HEK293 (cell line): ENCODE data around the gene AXIN1.

Experiments
- CTCF ChIA-PET: fragments of 350-600 bp; formaldehyde crosslinking; extraction: SDS; loops from one replicate; lab custom pipeline; 2021; ENCODE audit warnings: antibody characterized with exemption; lab: Yijun Ruan, JAX
- POLR2A ChIA-PET: fragments of 300-600 bp; formaldehyde crosslinking; extraction: SDS; loops from one replicate; lab custom pipeline; 2020; ENCODE audit warnings: antibody characterized with exemption, inconsistent platforms; lab: Yijun Ruan, JAX
- H3K27ac ChIP-seq: fragments of 200-500 bp; sonication (Bioruptor generic); 2 replicates; pipeline ENCODE4 v1.5.1; 2014; ENCODE audit warnings: low read depth, low read length, control low read depth, inconsistent platforms; ENCODE audit errors: extremely low read depth
- H3K36me3 ChIP-seq, 2 experiments: fragments of 200-500 bp in 1 of 2; sonication (Bioruptor generic) in 1 of 2; 1 replicate in 1 of 2; 2 replicates in 1 of 2; pipeline ENCODE4 v1.5.1; 2014 to 2017; ENCODE audit warnings: inconsistent platforms in 2 of 2, low read length in 2 of 2; ENCODE audit not compliant: control insufficient read depth in 2 of 2, insufficient read depth in 1 of 2
- H3K4me1 ChIP-seq: fragments of 200-500 bp; sonication (Bioruptor generic); 2 replicates; pipeline ENCODE4 v1.5.1; 2014; ENCODE audit warnings: mild to moderate bottlenecking, low read length, inconsistent platforms; ENCODE audit not compliant: control insufficient read depth, insufficient read depth
- H3K4me3 ChIP-seq: 2 replicates; pipeline ENCODE4 v1.5.1; 2011; ENCODE audit warnings: low read depth, mild to moderate bottlenecking, control low read depth, low read length, moderate library complexity
- H3K9me3 ChIP-seq: fragments of 200-500 bp; sonication (Bioruptor generic); 2 replicates; pipeline ENCODE4 v1.5.1; 2014; ENCODE audit warnings: low read depth, low read length, inconsistent platforms; ENCODE audit not compliant: control insufficient read depth, insufficient read depth
- AEBP2 ChIP-seq: fragments of 450-650 bp; formaldehyde crosslinking; IDR thresholded peaks from 2 replicates; pipeline ENCODE4 v1.5.1; 2016; ENCODE audit warnings: missing biosample characterization, missing genetic modification characterization, borderline replicate concordance
- EGR2 ChIP-seq: fragments of 450-650 bp; formaldehyde crosslinking; IDR thresholded peaks from 2 replicates; pipeline ENCODE4 v1.5.1; 2016; ENCODE audit warnings: low read depth, missing biosample characterization, missing genetic modification characterization
- KLF17 ChIP-seq: fragments of 450-650 bp; formaldehyde crosslinking; IDR thresholded peaks from 2 replicates; pipeline ENCODE4 v1.5.1; 2016; ENCODE audit warnings: missing biosample characterization, missing genetic modification characterization
- SCRT1 ChIP-seq: fragments of 450-650 bp; formaldehyde crosslinking; IDR thresholded peaks from 2 replicates; pipeline ENCODE4 v1.5.1; 2016; ENCODE audit warnings: missing biosample characterization, missing genetic modification characterization, borderline replicate concordance
- ZFHX2 ChIP-seq: fragments of 450-650 bp; formaldehyde crosslinking; conservative IDR thresholded peaks from 2 replicates; pipeline ENCODE4 v1.5.1; 2016; ENCODE audit warnings: missing biosample characterization, missing genetic modification characterization
- ZFP69B ChIP-seq: fragments of 450-650 bp; formaldehyde crosslinking; IDR thresholded peaks from 2 replicates; pipeline ENCODE4 v1.5.1; 2016; ENCODE audit warnings: missing biosample characterization, missing genetic modification characterization
- ZNF148 ChIP-seq: fragments of 450-650 bp; formaldehyde crosslinking; IDR thresholded peaks from 2 replicates; pipeline ENCODE4 v1.5.0; 2017; ENCODE audit warnings: missing biosample characterization, missing genetic modification characterization, borderline replicate concordance
- ZNF202 ChIP-seq: fragments of 450-650 bp; formaldehyde crosslinking; IDR thresholded peaks from 2 replicates; pipeline ENCODE4 v1.5.1; 2016; ENCODE audit warnings: missing biosample characterization, missing genetic modification characterization, borderline replicate concordance
- ZNF366 ChIP-seq: fragments of 450-650 bp; formaldehyde crosslinking; conservative IDR thresholded peaks from 2 replicates; pipeline ENCODE4 v1.5.1; 2016; ENCODE audit warnings: missing biosample characterization, missing genetic modification characterization
- ZNF398 ChIP-seq: fragments of 450-650 bp; formaldehyde crosslinking; IDR thresholded peaks from 2 replicates; pipeline ENCODE4 v1.5.1; 2017; ENCODE audit warnings: missing biosample characterization, missing genetic modification characterization
- ZNF501 ChIP-seq: fragments of 450-650 bp; formaldehyde crosslinking; IDR thresholded peaks from 2 replicates; pipeline ENCODE4 v1.5.1; 2016; ENCODE audit warnings: missing biosample characterization, missing genetic modification characterization
- ZNF510 ChIP-seq: fragments of 450-650 bp; formaldehyde crosslinking; IDR thresholded peaks from 2 replicates; pipeline ENCODE4 v1.5.1; 2018; ENCODE audit warnings: mild to moderate bottlenecking, missing genetic modification characterization, missing biosample characterization; ENCODE audit not compliant: insufficient replicate concordance
- ZNF518A ChIP-seq: fragments of 450-650 bp; formaldehyde crosslinking; conservative IDR thresholded peaks from 2 replicates; pipeline ENCODE4 v1.5.1; 2016; ENCODE audit warnings: low read depth, missing biosample characterization, missing genetic modification characterization
- ZNF596 ChIP-seq: fragments of 450-650 bp; IDR thresholded peaks from 2 replicates; pipeline ENCODE4 v1.5.0; 2018; ENCODE audit warnings: missing biosample characterization, mild to moderate bottlenecking, missing genetic modification characterization, moderate library complexity
- ZNF621 ChIP-seq: fragments of 450-650 bp; formaldehyde crosslinking; IDR thresholded peaks from 2 replicates; pipeline ENCODE4 v1.5.1; 2017; ENCODE audit warnings: missing biosample characterization, missing genetic modification characterization
- ZNF629 ChIP-seq: fragments of 450-650 bp; formaldehyde crosslinking; IDR thresholded peaks from 2 replicates; pipeline ENCODE4 v1.5.1; 2017; ENCODE audit warnings: missing biosample characterization, missing genetic modification characterization
- ZNF639 ChIP-seq: fragments of 450-650 bp; formaldehyde crosslinking; IDR thresholded peaks from 2 replicates; pipeline ENCODE4 v1.5.1; 2016; ENCODE audit warnings: missing biosample characterization, missing genetic modification characterization
- ZNF645 ChIP-seq: fragments of 450-650 bp; formaldehyde crosslinking; IDR thresholded peaks from 2 replicates; pipeline ENCODE4; 2016; ENCODE audit warnings: missing biosample characterization, missing genetic modification characterization
- ZNF692 ChIP-seq: fragments of 450-650 bp; formaldehyde crosslinking; IDR thresholded peaks from 2 replicates; pipeline ENCODE4 v1.5.1; 2016; ENCODE audit warnings: missing biosample characterization, missing genetic modification characterization
- ZNF792 ChIP-seq: fragments of 450-650 bp; formaldehyde crosslinking; IDR thresholded peaks from 2 replicates; pipeline ENCODE4 v1.5.1; 2016; ENCODE audit warnings: missing biosample characterization, missing genetic modification characterization

The AXIN1 gene

GRCh38 chr16:263182-263774 is 89.2 kb downstream of the AXIN1 start:
- CTCF ChIA-PET: interaction anchor here (0.9 kb wide), 1 partner anchor 9 kb away, joined by 3 read pairs; no protein-coding TSS in a partner anchor

More at GRCh38 chr16:263182-263774, 89.2 kb downstream of the AXIN1 start:
- POLR2A ChIA-PET: no interaction called here
- Histone ChIP-seq H3K4me3 (no peak overlapping the region), H3K36me3 (peaks cover 0 to 55% of the 10 kb centered on the region in 2 experiments; a peak in 1 of 3 replicates), H3K9me3 (no peaks in the 10 kb centered on the region), H3K4me1 (no peaks in the 10 kb centered on the region), H3K27ac (no peak overlapping the region)
- TF ChIP-seq ZNF629 (no peak), ZNF692 (no peak), ZNF501 (tag by site-specific recombination) (no peak), ZNF398 (tag by site-specific recombination) (no peak), ZNF202 (tag by site-specific recombination) (no peak), ZFHX2 (tag by site-specific recombination) (no peak), ZNF639 (tag by site-specific recombination) (no peak), ZNF518A (tag by site-specific recombination) (no peak), ZNF645 (no peak), ZNF510 (tag by site-specific recombination) (no peak), SCRT1 (tag by site-specific recombination) (no peak), ZNF596 (tag by site-specific recombination) (no peak), ZNF148 (tag by site-specific recombination) (no peak), ZNF366 (tag by site-specific recombination) (no peak), KLF17 (no peak), EGR2 (tag by site-specific recombination) (no peak), ZNF792 (tag by site-specific recombination) (no peak), AEBP2 (no peak), ZFP69B (no peak), ZNF621 (no peak)
